Ascending aorta (tissue), 2 donors: ENCODE measurements around the gene ASXL2. TPM values are rescaled to one million over a fixed set of nuclear protein-coding genes. Genes with fewer than 3 reads are reported as not detected.

Experiments
- DNase-seq, 2 donors: peaks; one replicate each; pipeline ENCODE4 v3.0.0-alpha.2; 2019; ENCODE audit warnings: low spot score in 2 of 2
- H3K27ac ChIP-seq, 2 donors: fragments of 200-600 bp; sonication (generic); one replicate each; pipeline ENCODE4 v1.5.1; 2016 to 2017; ENCODE audit warnings: mild to moderate bottlenecking in 1 of 2
- H3K27me3 ChIP-seq: fragments of 200-600 bp; sonication (generic); one replicate; pipeline ENCODE4 v1.5.1; 2017
- H3K36me3 ChIP-seq, 2 donors: fragments of 200-600 bp; sonication (generic); one replicate each; pipeline ENCODE4 v1.5.1; 2016
- H3K4me1 ChIP-seq, 2 donors: fragments of 200-600 bp; sonication (generic); one replicate each; pipeline ENCODE4 v1.5.1; 2016 to 2017; ENCODE audit warnings: mild to moderate bottlenecking in 1 of 2
- H3K4me3 ChIP-seq, 2 donors: fragments of 200-600 bp; sonication (generic); one replicate each; pipeline ENCODE4 v1.5.1; 2016 to 2017; ENCODE audit warnings: mild to moderate bottlenecking in 1 of 2
- H3K9me3 ChIP-seq, 2 donors: fragments of 200-600 bp; sonication (generic); one replicate each; pipeline ENCODE4 v1.5.1; 2016
- CTCF ChIP-seq, 3 experiments: fragments of 200-600 bp in 2 of 3; fragments of 450-650 bp in 1 of 3; sonication (generic) in 2 of 3; IDR thresholded peaks; one replicate each; pipeline ENCODE4 v1.5.1; 2016 to 2019; ENCODE audit warnings: antibody characterized with exemption in 3 of 3, mild to moderate bottlenecking in 1 of 3, moderate library complexity in 1 of 3
- intact Hi-C: fragments of 100-400 bp; cut with DNase I; formaldehyde crosslinking; loops from one replicate; pipeline ENCODE4 v1.15.1; 2023
- total RNA-seq: library from RNA; depleted of rRNA; stranded (reverse); fragments of >200 nt; gene quantifications from one replicate; pipeline ENCODE4 v1.1.0, GENCODE V29; 2016

ASXL2 gene
- total RNA-seq, 1 donor from 2014 or later: 8.7 TPM

- no peak overlapping the region for H3K4me3 ChIP-seq
- no peaks in the 10 kb centered on the region for H3K27me3 ChIP-seq
- H3K27ac ChIP-seq: no peak overlapping the region
- TF ChIP-seq CTCF (IDR thresholded peaks at IDR 0.05): no peak
- no peak for DNase-seq
- H3K4me1 ChIP-seq: no peaks in the 10 kb centered on the region
- H3K9me3 ChIP-seq: no peaks in the 10 kb centered on the region
- H3K36me3 ChIP-seq: peaks cover 0 to 10% of the 10 kb centered on the region in 2 donors
- intact Hi-C loops: no loop called here
These were observed 32.3 kb downstream of the ASXL2 start for GRCh38 chr2:25845843-25846505.

GRCh38 chr2:25844089-25844488 is 34.2 kb downstream of the ASXL2 start:
- Histone ChIP-seq H3K4me1 (no peaks in the 10 kb centered on the region), H3K27me3 (no peaks in the 10 kb centered on the region), H3K27ac (no peak overlapping the region), H3K9me3 (no peaks in the 10 kb centered on the region), H3K36me3 (peaks cover 0 to 10% of the 10 kb centered on the region in 2 donors), H3K4me3 (no peak overlapping the region)
- TF ChIP-seq CTCF (IDR thresholded peaks at IDR 0.05): no peak
- intact Hi-C loops: no loop called here
- DNase-seq: no peak

GRCh38 chr2:25842155-25842554 is 36.1 kb downstream of the ASXL2 start:
- H3K9me3 ChIP-seq: no peaks in the 10 kb centered on the region
- H3K36me3 ChIP-seq: peaks cover 0 to 10% of the 10 kb centered on the region in 2 donors
- no peak for DNase-seq
- H3K4me1 ChIP-seq: no peaks in the 10 kb centered on the region
- no peak for TF ChIP-seq CTCF (IDR thresholded peaks at IDR 0.05)
- no peaks in the 10 kb centered on the region for H3K27me3 ChIP-seq
- intact Hi-C loops: no loop called here
- no peak overlapping the region for H3K4me3 ChIP-seq
- H3K27ac ChIP-seq: no peak overlapping the region

- TF ChIP-seq CTCF (IDR thresholded peaks at IDR 0.05): no peak
- Histone ChIP-seq H3K27me3 (no peaks in the 10 kb centered on the region), H3K27ac (no peak overlapping the region), H3K4me3 (no peak overlapping the region), H3K9me3 (no peaks in the 10 kb centered on the region), H3K4me1 (no peaks in the 10 kb centered on the region), H3K36me3 (peaks cover 0 to under 1% of the 10 kb centered on the region in 2 donors)
- intact Hi-C loops: no loop called here
- no peak for DNase-seq
These were observed 40.0 kb downstream of the ASXL2 start for GRCh38 chr2:25838152-25838756.

GRCh38 chr2:25835906-25836305 is 42.4 kb downstream of the ASXL2 start:
- H3K36me3 ChIP-seq: no peaks in the 10 kb centered on the region
- H3K4me1 ChIP-seq: no peaks in the 10 kb centered on the region
- no peaks in the 10 kb centered on the region for H3K9me3 ChIP-seq
- intact Hi-C loops: no loop called here
- no peak overlapping the region for H3K4me3 ChIP-seq
- DNase-seq: no peak
- no peak for TF ChIP-seq CTCF (IDR thresholded peaks at IDR 0.05)
- no peaks in the 10 kb centered on the region for H3K27me3 ChIP-seq
- no peak overlapping the region for H3K27ac ChIP-seq
